Uterus (tissue), 4 donors: ENCODE data around the gene FAR2. TPM values are rescaled to one million over a fixed set of nuclear protein-coding genes. Genes with fewer than 3 reads are reported as not detected.

ENCODE experiments used
- DNase-seq, 2 donors: peaks; one replicate each; pipeline ENCODE4 v3.0.0-alpha.2; 2019 to 2020
- H3K27ac ChIP-seq, 2 donors: fragments of 200-600 bp; sonication (generic); 1 replicate in 1 of 2; 2 replicates in 1 of 2; pipeline ENCODE4 v1.5.1; 2016 to 2018
- H3K27me3 ChIP-seq, 2 donors: fragments of 200-600 bp; sonication (generic); one replicate each; pipeline ENCODE4 v1.5.1; 2018 to 2019; ENCODE audit warnings: control low read depth in 1 of 2
- H3K36me3 ChIP-seq, 2 donors: fragments of 200-600 bp; sonication (generic); one replicate each; pipeline ENCODE4 v1.5.1; 2019; ENCODE audit warnings: control low read depth in 1 of 2
- H3K4me1 ChIP-seq, 2 donors: fragments of 200-600 bp; sonication (generic); one replicate each; pipeline ENCODE4 v1.5.1; 2018 to 2019; ENCODE audit warnings: control low read depth in 1 of 2
- H3K4me3 ChIP-seq, 2 donors: fragments of 200-600 bp; sonication (generic); 1 replicate in 1 of 2; 2 replicates in 1 of 2; pipeline ENCODE4 v1.5.1; 2018 to 2019; ENCODE audit warnings: mild to moderate bottlenecking in 1 of 2
- H3K9me3 ChIP-seq, 2 donors: fragments of 200-600 bp; sonication (generic); one replicate each; pipeline ENCODE4 v1.5.1; 2019; ENCODE audit warnings: control low read depth in 1 of 2
- CTCF ChIP-seq, 4 experiments: fragments of 200-600 bp in 2 of 4; fragments of 450-650 bp in 2 of 4; sonication (generic) in 2 of 4; IDR thresholded peaks; one replicate each; pipeline ENCODE4 v1.5.1; 2016 to 2019; ENCODE audit warnings: antibody characterized with exemption in 4 of 4, mild to moderate bottlenecking in 2 of 4, moderate library complexity in 1 of 4
- POLR2A ChIP-seq, 2 donors: fragments of 450-650 bp; IDR thresholded peaks; one replicate each; pipeline ENCODE4 v1.6.1; 2016; ENCODE audit warnings: antibody characterized with exemption in 2 of 2, mild to moderate bottlenecking in 1 of 2, moderate library complexity in 1 of 2
- intact Hi-C: fragments of 100-400 bp; cut with DNase I; formaldehyde crosslinking; loops from one replicate; pipeline ENCODE4 v1.15.1; 2023; ENCODE audit warnings: low total_unique reads
- total RNA-seq, 4 donors: library from RNA; depleted of rRNA in 3 of 4; stranded (reverse); fragments of >200 nt in 3 of 4; gene quantifications; one replicate each; pipeline versions ENCODE4 v1.1.0 to v1.2.4, GENCODE V29; 2014 to 2023
- donor health status: DM: yes; HTN: yes; CAD: no.

The FAR2 gene
- total RNA-seq, 4 donors from 2014 or later, result 4.7 to 14.4 (median 9.5) TPM

- DNase-seq, result no peak
- intact Hi-C loops, result no loop called here
- no peak overlapping the region for H3K27ac ChIP-seq
- no peaks in the 10 kb centered on the region for H3K4me1 ChIP-seq
- no peaks in the 10 kb centered on the region for H3K9me3 ChIP-seq
- H3K27me3 ChIP-seq, result no peaks in the 10 kb centered on the region
- no peak overlapping the region for H3K4me3 ChIP-seq
- no peaks in the 10 kb centered on the region for H3K36me3 ChIP-seq
- no peak for TF ChIP-seq POLR2A (IDR thresholded peaks at IDR 0.05)
- TF ChIP-seq CTCF (IDR thresholded peaks at IDR 0.05), result no peak
Measured at GRCh38 chr12:29269706-29270408, 120.8 kb downstream of the FAR2 start.

- DNase-seq, result no peak
- no peaks in the 10 kb centered on the region for H3K4me1 ChIP-seq
- no peaks in the 10 kb centered on the region for H3K27me3 ChIP-seq
- no peak overlapping the region for H3K4me3 ChIP-seq
- intact Hi-C loops, result no loop called here
- H3K27ac ChIP-seq, result no peak overlapping the region
- no peaks in the 10 kb centered on the region for H3K36me3 ChIP-seq
- H3K9me3 ChIP-seq, result no peaks in the 10 kb centered on the region
- TF ChIP-seq POLR2A (IDR thresholded peaks at IDR 0.05) (no peak), CTCF (IDR thresholded peaks at IDR 0.05) (no peak)
Measured at GRCh38 chr12:29270446-29270845, 121.4 kb downstream of the FAR2 start.

- intact Hi-C loops, result no loop called here
- Histone ChIP-seq H3K27ac (no peak overlapping the region), H3K27me3 (no peaks in the 10 kb centered on the region), H3K4me3 (no peak overlapping the region), H3K9me3 (no peaks in the 10 kb centered on the region), H3K36me3 (no peaks in the 10 kb centered on the region), H3K4me1 (no peaks in the 10 kb centered on the region)
- TF ChIP-seq CTCF (IDR thresholded peaks at IDR 0.05) (no peak), POLR2A (IDR thresholded peaks at IDR 0.05) (no peak)
- DNase-seq, result no peak
Measured at GRCh38 chr12:29273178-29273843, 124.2 kb downstream of the FAR2 start.

GRCh38 chr12:29275834-29276233 lies 126.8 kb downstream of the FAR2 start:
- no peak overlapping the region for H3K27ac ChIP-seq
- no peak for TF ChIP-seq POLR2A (IDR thresholded peaks at IDR 0.05)

GRCh38 chr12:29277231-29277630 lies 128.2 kb downstream of the FAR2 start:
- no peaks in the 10 kb centered on the region for H3K4me1 ChIP-seq
- no peaks in the 10 kb centered on the region for H3K9me3 ChIP-seq
- DNase-seq, result no peak
- intact Hi-C loops, result no loop called here
- peak overlapping the region in 1 of 2 donors; percentile 24 for H3K27ac ChIP-seq
- no peaks in the 10 kb centered on the region for H3K27me3 ChIP-seq
- H3K4me3 ChIP-seq, result no peak overlapping the region
- TF ChIP-seq CTCF (IDR thresholded peaks at IDR 0.05), result no peak
- no peak for TF ChIP-seq POLR2A (IDR thresholded peaks at IDR 0.05)
- no peaks in the 10 kb centered on the region for H3K36me3 ChIP-seq

More at GRCh38 chr12:29275834-29276233, 126.8 kb downstream of the FAR2 start:
- no peak for DNase-seq
- H3K27me3 ChIP-seq, result no peaks in the 10 kb centered on the region
- H3K36me3 ChIP-seq, result no peaks in the 10 kb centered on the region
- H3K4me1 ChIP-seq, result no peaks in the 10 kb centered on the region
- intact Hi-C loops, result no loop called here
- no peak overlapping the region for H3K4me3 ChIP-seq
- no peaks in the 10 kb centered on the region for H3K9me3 ChIP-seq
